GM21576 (cell line): ENCODE data around the gene DIAPH3.

Experiments
- ATAC-seq: cut with Tn5 transposase; IDR thresholded peaks from one replicate; pipeline ENCODE4 v1.9.1; 2021; ENCODE audit warnings: mild to moderate bottlenecking, moderate library complexity; ENCODE audit not compliant: unreplicated experiment

The DIAPH3 gene

GRCh38 chr13:60158321-60158801 is 5.4 kb downstream of the DIAPH3 start:
- no peak for ATAC-seq

DNA sequence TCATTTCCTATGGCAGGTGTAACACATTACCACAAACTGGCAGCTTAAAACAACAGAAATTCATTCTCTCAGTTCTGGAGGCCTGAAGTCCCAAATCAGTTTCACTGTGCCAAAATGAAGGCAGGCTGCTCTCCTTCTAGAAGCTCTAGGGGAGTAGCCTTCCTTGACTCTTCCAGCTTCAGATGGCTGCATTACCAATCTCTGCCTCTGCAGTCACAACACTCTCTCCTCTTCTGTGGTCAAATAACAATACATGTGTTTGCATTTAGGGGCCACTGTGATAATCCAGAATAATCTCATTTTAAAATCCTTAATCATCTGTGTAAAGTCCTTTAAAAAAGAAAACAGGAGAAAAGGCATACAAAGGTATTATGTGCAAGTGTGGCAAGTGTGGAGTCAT is 7.8 kb downstream of the DIAPH3 start:
- ATAC-seq = no peak

DNA sequence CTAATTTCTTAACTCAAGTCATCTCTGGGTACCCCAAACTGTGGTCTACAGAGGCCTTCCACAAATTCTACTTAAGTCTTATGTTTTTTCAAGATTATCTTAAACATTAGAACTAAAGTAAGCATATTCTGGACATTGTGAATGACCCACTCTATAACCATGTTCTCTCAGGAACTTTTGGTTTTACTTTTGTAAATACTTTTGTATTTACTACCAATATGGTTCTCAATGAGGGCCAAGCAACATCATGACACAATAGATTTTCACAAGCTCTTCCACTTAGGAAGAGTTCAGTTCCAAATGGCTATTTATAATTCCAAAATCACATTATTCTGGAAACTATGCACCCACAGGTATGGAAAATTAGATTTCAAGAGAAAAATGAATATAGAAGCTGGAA is 10.8 kb downstream of the DIAPH3 start:
- ATAC-seq = no peak

DNA sequence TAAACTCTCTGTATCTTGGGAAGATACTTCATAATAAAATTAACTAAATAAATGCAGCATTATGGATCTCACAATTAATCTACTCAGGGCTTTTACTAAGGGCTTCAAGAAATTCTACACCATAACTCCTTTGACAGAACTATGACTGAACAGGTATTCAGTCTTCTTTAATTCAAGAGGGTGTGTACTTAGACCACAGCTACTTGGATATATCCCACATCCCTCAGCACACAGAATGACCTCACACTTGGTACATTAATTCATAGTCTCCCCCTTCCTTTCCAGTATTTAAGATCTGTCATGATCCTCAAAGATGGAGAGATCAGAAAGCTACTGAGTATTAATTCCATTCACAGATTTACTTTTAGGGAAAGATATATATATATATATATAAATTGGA is 11.6 kb downstream of the DIAPH3 start:
- ATAC-seq = no peak

- ATAC-seq = no peak
Observed at GRCh38 chr13:60150538-60150937, 13.2 kb downstream of the DIAPH3 start.

GRCh38 chr13:60148918-60149317 is 14.8 kb downstream of the DIAPH3 start:
- ATAC-seq = no peak

DNA sequence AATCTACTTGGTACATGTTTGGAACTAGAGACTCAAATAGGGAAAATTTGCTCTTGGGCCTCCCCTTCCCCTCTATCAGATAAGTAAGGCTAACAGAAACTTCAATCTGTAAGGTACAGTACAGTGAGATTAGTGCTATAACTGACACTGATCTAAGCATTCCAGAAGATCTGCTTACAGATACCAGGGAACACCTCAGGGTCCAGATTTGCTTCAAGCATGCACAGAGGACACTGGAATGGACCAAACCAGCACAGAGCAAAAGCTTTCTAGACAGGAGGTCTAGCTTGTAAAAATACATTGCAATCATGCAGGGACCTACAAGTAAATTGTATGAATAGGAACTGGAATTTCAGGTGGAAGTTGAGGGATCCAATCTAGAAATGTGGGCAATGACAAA is 16.4 kb downstream of the DIAPH3 start:
- ATAC-seq = no peak

DNA sequence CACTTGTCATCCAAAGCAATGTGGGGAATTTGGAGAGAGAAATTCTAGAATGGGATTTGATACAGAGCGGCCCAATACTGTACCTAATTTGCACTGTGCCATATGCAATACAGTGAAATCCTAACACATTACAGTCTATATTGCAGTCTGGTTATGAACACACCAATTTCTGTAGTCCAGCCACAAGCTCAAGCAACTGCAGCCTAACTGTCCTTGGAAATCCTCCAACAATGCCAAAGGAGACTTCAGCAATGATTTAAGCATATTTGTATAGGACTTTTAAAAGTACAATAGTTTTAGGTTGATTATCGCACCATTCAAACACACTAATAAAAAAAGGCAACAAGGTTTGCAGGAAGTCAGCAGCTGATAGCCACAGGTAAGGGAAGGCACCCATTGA is 17.3 kb downstream of the DIAPH3 start:
- ATAC-seq = no peak

GRCh38 chr13:60143775-60144174 is 20.0 kb downstream of the DIAPH3 start:
- ATAC-seq = no peak

DNA sequence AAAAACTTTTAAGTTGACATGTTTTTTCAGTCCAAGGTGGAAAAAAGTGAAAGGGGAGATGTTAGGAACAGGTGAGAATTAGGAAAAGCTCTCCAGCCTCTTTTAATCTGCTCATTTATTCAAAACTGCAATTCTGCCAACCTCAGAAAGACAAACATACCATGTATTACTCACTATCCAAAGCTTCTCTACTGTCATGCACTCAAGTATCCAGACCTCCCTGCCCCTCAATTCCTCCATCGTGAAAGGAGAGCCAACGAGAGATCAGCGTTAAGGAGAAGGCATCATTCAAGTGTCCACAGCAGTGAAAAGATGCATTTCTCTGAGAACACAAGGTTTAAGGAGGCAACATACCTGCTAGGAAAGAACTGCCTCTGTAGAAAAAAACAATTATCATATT is 24.5 kb downstream of the DIAPH3 start:
- no peak for ATAC-seq

DNA sequence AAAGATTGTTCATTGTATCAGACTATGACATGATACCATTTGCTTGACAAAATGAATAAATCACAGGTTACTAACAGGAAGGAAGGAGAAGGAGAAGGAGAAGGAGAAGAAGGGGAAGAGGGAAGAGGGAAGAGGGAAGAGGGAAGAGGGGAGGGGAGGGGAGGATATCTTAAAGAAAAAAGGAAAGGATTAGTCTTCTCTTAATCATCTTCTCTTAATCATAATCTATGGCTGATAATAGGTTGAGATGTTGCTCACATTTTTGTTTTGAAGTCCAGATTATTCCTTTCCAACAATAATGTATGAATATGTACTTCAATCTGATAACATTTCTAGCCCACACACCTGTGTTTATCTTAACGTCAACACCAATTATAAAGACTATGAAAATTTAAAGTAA is 25.1 kb downstream of the DIAPH3 start:
- ATAC-seq = no peak

- ATAC-seq = no peak
Observed at GRCh38 chr13:60137911-60138560, 25.7 kb downstream of the DIAPH3 start.

- no peak for ATAC-seq
Observed at GRCh38 chr13:60135344-60135743, 28.4 kb downstream of the DIAPH3 start.

DNA sequence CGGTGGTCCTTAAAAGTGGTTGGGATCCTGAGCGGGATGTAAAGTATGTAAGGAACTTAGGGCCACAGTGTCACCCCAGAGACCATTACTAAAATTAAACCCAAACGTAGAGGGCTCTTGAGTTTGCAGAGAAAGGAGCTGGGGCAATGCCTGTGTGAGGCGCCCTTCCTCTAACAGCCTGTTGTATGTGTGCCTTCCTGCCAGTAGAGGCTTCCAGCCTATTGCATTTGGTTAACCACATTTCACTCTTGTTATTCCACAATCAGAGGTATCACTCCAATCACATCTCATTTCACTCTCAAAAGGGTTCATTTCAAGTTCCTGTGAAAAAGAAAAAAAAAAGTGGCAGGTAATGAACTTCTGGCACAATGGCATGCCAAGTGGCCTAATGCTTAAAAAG is 29.4 kb downstream of the DIAPH3 start:
- ATAC-seq = no peak

- ATAC-seq = no peak
Observed at GRCh38 chr13:60121337-60121687, 42.4 kb downstream of the DIAPH3 start.

GRCh38 chr13:60120617-60121336 is 43.0 kb downstream of the DIAPH3 start:
- ATAC-seq = no peak

- ATAC-seq = no peak
Observed at GRCh38 chr13:60118696-60119400, 44.9 kb downstream of the DIAPH3 start.

DNA sequence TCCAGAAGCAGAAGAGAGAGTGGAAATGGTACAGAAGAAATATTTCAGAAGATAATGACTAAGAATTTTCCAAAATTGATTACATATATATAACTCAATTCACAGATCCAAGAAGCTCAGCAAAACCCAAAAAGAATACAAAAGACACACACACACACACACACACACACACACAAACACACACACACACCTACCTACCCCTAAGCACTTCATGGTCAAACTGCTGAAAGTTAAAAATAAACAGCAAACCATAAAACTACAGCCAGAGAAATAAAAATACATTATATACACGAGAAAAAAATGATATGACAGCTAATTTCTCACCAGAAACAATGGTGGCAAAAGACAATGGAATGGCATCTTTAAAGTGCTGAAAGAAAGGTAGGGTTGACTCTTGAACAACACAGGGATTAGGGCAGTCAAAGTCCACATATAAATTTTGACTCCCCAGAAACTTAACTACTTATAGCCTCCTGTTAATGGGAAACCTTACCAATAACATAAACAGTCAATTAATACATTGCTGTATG is 49.2 kb downstream of the DIAPH3 start:
- ATAC-seq = no peak

- ATAC-seq = no peak
Observed at GRCh38 chr13:60112771-60113170, 51.0 kb downstream of the DIAPH3 start.

DNA sequence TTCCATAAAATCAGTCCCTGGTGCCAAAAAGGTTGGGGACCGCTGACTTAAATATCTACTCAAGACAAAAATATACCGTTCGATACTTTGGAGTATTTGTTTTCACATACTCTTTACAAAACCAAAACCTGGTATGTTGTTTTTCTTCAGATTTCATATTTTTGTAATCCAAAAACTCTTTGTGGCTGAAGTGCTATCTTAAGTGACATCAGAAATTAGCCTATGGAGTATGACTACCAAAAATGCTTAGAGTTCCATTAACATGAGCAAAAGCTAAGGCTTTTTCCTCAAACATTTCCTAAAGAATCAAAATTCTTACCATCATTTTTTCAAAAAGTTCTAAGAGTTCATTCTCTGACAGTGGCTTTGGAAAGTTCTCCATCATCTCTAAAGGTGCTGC is 52.0 kb downstream of the DIAPH3 start:
- no peak for ATAC-seq

DNA sequence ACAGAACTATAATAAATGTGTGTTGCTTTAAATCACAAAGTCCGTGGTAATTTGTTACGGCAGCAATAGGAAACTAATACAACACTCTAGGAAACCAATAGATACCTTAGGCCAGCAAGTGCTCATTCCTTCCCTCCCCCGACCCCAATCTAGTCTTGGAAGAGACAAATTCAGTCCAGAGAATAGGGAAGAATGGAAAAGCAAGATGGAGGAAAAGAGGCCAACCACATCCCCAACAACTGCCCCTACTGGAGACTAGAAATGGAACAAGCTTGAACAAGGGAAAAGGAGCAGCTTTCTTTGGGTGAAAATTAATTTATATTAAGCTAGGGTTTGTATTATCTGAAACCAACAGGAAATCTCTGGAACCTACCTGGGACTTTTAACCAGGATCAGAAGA is 54.4 kb downstream of the DIAPH3 start:
- no peak for ATAC-seq

DNA sequence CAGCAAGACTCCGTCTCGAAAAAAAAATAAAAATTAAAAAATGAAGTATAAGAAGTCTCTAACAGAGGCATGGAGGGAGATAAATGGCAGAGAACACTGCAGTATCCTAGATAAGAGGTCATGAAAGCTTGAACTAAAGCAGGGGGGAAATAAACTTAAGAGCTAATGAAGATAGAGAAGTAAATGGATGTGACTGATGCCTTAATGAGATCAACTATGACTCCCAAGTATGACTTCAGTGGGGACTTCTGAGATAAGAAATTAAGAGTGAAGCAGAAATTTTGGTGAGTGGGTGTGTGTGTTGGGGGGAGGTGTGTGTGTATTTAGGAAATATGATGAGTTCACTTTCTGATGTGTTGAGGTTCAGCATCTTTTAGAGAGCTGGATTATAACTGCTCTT is 55.1 kb downstream of the DIAPH3 start:
- no peak for ATAC-seq
